Measurements from ENCODE around the gene KISS1R. TPM values are rescaled to one million over a fixed set of nuclear protein-coding genes. Genes with fewer than 3 reads are reported as not detected.

The KISS1R gene
- polyA plus RNA-seq, 1 donor (not counting 4 experiments of a cell fraction or from before 2014, with no cell fraction given): not detected

GRCh38 chr19:879711-880438 lies 37.3 kb upstream of the KISS1R start:
- H3K4me3 ChIP-seq (ENCODE audit: control insufficient read depth in 2 of 3, extremely low read depth in 1 of 3, insufficient read depth in 2 of 3, low read depth in 1 of 3, low read length in 3 of 3): no peak overlapping the region
- peaks cover 6% of the 10 kb centered on the region for H3K4me1 ChIP-seq (ENCODE audit: control insufficient read depth, extremely low read depth, insufficient read depth, low read length)
- H3K27ac ChIP-seq (ENCODE audit: control insufficient read depth, insufficient read depth, low read length): no peak overlapping the region
- no peaks in the 10 kb centered on the region for H3K9me3 ChIP-seq (ENCODE audit: control insufficient read depth, low read depth, low read length)
- no peak for DNase-seq (ENCODE audit: low read depth, low spot score)
- H4K20me1 ChIP-seq (ENCODE audit: control insufficient read depth, extremely low read depth, insufficient read depth, low read length): peaks cover 2% of the 10 kb centered on the region
- no peaks in the 10 kb centered on the region for H3K9me1 ChIP-seq (ENCODE audit: control insufficient read depth, extremely low read depth, insufficient read depth, low read length)
- H2AFZ ChIP-seq (ENCODE audit: control insufficient read depth, low read length): no peak overlapping the region
- no peak overlapping the region for H3K9ac ChIP-seq (ENCODE audit: control insufficient read depth, extremely low read depth, insufficient read depth, low read length)
- no peaks in the 10 kb centered on the region for H3K79me2 ChIP-seq (ENCODE audit: control insufficient read depth, insufficient read depth, low read length)
- FAIRE-seq: no peak
- dilution Hi-C loops (cut with MboI; ENCODE audit: extremely low pct_ligation_motif_present, low sequenced_read_pairs): no loop called here
- TF ChIP-seq CTCF (optimal IDR thresholded peaks at IDR 0.05 in 1 of 3, IDR thresholded peaks at IDR 0.05 in 1 of 3, conservative IDR thresholded peaks at IDR 0.05 in 1 of 3; ENCODE audit: extremely low read depth in 1 of 3, insufficient read depth in 2 of 3, low read length in 3 of 3) (no peak), EZH2 (IDR thresholded peaks at IDR 0.05; ENCODE audit: low read length) (no peak)
- peaks cover 13 to 26% of the 10 kb centered on the region in 2 experiments for H3K36me3 ChIP-seq (ENCODE audit: control insufficient read depth in 2 of 2, extremely low read depth in 1 of 2, insufficient read depth in 2 of 2, low read length in 2 of 2)
- H3K27me3 ChIP-seq (ENCODE audit: control insufficient read depth, extremely low read depth, insufficient read depth, low read length): no peaks in the 10 kb centered on the region
- no peak overlapping the region for H3K4me2 ChIP-seq (ENCODE audit: control insufficient read depth, extremely low read depth, insufficient read depth, low read depth, low read length)

- Histone ChIP-seq H3K4me1 (ENCODE audit: control insufficient read depth, extremely low read depth, insufficient read depth, low read length) (peaks cover 6% of the 10 kb centered on the region), H3K4me2 (ENCODE audit: control insufficient read depth, extremely low read depth, insufficient read depth, low read depth, low read length) (no peak overlapping the region), H2AFZ (ENCODE audit: control insufficient read depth, low read length) (no peak overlapping the region), H3K9me1 (ENCODE audit: control insufficient read depth, extremely low read depth, insufficient read depth, low read length) (no peaks in the 10 kb centered on the region), H3K27ac (ENCODE audit: control insufficient read depth, insufficient read depth, low read length) (no peak overlapping the region), H3K4me3 (ENCODE audit: control insufficient read depth in 2 of 3, extremely low read depth in 1 of 3, insufficient read depth in 2 of 3, low read depth in 1 of 3, low read length in 3 of 3) (no peak overlapping the region), H3K9ac (ENCODE audit: control insufficient read depth, extremely low read depth, insufficient read depth, low read length) (no peak overlapping the region), H3K9me3 (ENCODE audit: control insufficient read depth, low read depth, low read length) (no peaks in the 10 kb centered on the region), H4K20me1 (ENCODE audit: control insufficient read depth, extremely low read depth, insufficient read depth, low read length) (peaks cover 2% of the 10 kb centered on the region), H3K79me2 (ENCODE audit: control insufficient read depth, insufficient read depth, low read length) (no peaks in the 10 kb centered on the region), H3K36me3 (ENCODE audit: control insufficient read depth in 2 of 2, extremely low read depth in 1 of 2, insufficient read depth in 2 of 2, low read length in 2 of 2) (peaks cover 10 to 19% of the 10 kb centered on the region in 2 experiments), H3K27me3 (ENCODE audit: control insufficient read depth, extremely low read depth, insufficient read depth, low read length) (no peaks in the 10 kb centered on the region)
- FAIRE-seq (no peak), DNase-seq (ENCODE audit: low read depth, low spot score) (no peak)
- dilution Hi-C loops (cut with MboI; ENCODE audit: extremely low pct_ligation_motif_present, low sequenced_read_pairs): no loop called here
- TF ChIP-seq EZH2 (IDR thresholded peaks at IDR 0.05; ENCODE audit: low read length) (no peak), CTCF (optimal IDR thresholded peaks at IDR 0.05 in 1 of 3, IDR thresholded peaks at IDR 0.05 in 1 of 3, conservative IDR thresholded peaks at IDR 0.05 in 1 of 3; ENCODE audit: extremely low read depth in 1 of 3, insufficient read depth in 2 of 3, low read length in 3 of 3) (no peak)
Measured at GRCh38 chr19:881385-882071, 35.6 kb upstream of the KISS1R start.
